Erythroblast (primary cell): Measurements from ENCODE around the gene PDCD7.
"Not testable (repeated sequence)": the region's sequence is repeated elsewhere in the genome, so short reads cannot be mapped to it uniquely, and the experiment has no call there.

ENCODE experiments used
- DNase-seq, 2 experiments: peaks; one replicate each; lab custom pipeline; 2025; lab: John Stamatoyannopoulos, UW
- GATA1 ChIP-seq: IDR thresholded peaks from 2 replicates; pipeline ENCODE4 v1.6.1; 2011; ENCODE audit warnings: low read depth, mild to moderate bottlenecking, control low read depth, low read length, moderate library complexity
- POLR2A ChIP-seq: IDR thresholded peaks from 2 replicates; pipeline ENCODE4 v1.6.1; 2011; ENCODE audit warnings: mild to moderate bottlenecking, low read length

The PDCD7 gene

GRCh38 chr15:65101891-65102708, 31.5 kb downstream of the PDCD7 start:
- TF ChIP-seq POLR2A (no peak), GATA1 (no peak)
- DNase-seq: no peak

DNA sequence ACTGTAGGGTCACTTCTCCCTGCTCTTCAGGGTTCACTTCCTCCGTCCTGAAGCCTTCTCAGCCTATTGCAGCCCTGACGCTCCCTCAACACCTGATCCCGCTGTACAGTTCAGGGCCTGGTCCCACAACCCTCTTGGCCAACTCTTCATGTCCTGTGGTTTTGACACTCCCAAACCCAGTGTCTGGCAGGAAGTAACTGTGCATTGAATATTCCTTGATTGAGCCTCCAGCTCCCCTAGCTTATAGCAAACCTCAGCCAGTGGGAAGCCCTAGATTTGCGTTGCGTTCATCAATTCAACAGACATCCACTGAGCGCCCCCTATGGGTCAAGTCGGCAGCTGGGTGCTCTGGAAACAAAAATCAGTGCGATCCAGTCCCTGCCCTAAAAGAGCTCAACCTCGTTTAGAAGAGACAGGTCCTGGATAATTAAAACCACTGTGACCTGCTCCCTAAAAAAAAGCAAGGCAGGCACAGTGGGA, 32.2 kb downstream of the PDCD7 start:
- TF ChIP-seq POLR2A (no peak), GATA1 (no peak)
- peak; percentile 57 to 71 for DNase-seq

GRCh38 chr15:65100442-65100841, 33.2 kb downstream of the PDCD7 start:
- no peak for TF ChIP-seq GATA1
- no peak for TF ChIP-seq POLR2A
- no peak for DNase-seq

DNA sequence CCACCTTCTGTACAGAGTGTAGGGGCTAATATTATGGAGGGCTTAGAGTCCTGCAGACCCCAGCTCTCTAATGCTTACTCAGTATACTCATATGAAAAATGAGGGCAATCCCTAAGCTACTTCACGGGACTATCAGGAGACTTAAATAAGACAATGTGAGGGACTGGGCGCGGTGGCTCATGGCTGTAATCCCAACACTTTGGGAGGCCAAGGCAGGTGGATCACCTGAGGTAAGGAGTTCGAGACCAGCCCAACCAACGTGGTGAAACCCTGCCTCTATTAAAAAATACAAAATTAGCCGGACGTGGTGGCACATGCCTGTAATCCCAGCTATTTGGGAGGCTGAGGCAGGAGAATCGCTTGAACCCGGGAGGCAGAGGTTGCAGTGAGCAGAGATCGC, 33.8 kb downstream of the PDCD7 start:
- DNase-seq: not testable (repeated sequence)

GRCh38 chr15:65099336-65099735, 34.3 kb downstream of the PDCD7 start:
- TF ChIP-seq GATA1 (no peak), POLR2A (no peak)
- no peak for DNase-seq

DNA sequence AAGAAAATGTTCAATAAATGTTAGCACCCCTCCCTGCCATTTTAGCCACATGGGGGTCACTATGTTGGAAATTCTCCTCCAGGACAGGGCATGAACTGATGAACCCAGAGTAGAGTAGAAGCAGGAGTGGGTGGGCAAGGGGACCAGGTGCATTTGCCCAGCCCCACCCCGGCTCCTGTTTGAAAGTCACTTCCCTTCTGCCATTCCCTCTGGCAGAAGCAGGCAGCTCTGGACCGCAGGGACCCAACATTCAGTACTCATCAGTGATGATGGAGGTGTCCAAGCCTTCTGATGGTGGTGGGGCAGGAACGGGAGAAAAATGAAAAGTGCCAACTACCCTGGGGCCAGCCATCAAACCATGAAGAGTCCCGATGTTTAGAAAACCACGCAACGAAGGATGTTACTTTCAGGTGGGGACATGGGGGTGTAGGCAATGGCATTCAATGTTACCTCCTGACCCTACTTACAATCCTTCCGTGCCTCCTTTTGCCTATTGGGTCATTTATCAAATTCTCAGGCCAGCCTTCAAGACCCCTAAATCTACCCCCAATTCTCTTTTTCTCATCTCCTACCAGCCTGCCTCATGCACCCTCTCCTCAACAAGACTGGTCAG, 35.9 kb downstream of the PDCD7 start:
- no peak for TF ChIP-seq POLR2A
- TF ChIP-seq GATA1: no peak
- DNase-seq: no peak

DNA sequence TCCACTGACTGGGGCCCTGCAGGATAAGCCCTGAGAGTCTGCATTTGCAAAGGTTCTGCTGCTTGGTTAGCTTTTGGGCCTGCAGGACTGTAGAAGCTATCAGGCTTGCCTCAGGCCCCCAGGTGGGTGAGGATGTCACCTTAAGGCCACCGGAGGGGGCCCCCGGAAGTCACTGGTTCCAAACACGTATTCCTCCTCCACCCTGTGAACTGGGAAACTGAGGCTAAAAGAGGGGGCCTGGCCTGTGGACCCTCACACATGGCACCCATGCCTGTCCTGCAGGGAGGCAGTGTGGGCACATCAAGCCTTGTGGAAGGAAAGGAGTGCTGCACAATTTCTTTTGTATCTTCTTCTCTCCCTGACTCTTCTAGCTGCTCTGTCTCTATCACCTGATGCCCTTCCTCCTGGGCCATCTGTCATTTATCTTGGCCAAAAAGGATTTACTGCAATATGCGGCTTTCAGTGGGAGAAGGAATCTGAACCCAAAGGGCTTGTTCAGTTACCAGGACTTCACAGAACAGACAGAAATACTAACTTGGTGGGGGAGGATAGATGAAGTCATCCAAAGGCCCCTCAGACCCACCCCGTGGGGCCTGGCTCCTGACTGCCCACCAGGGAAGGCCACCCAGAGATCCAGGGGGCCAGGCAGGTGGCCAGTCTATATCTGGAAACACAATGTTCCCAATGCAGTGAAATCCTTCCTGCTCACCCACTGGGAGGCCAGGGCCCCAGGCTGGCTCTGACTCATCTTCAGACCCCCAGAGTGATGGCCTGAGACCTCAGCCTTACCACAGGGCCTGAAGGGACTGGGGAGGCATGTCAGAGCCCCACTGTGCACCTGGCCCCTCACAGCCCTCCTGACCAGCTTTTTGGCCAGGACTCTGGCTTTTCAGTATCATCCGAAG, 36.9 kb downstream of the PDCD7 start:
- TF ChIP-seq POLR2A: no peak
- no peak for TF ChIP-seq GATA1
- no peak for DNase-seq

DNA sequence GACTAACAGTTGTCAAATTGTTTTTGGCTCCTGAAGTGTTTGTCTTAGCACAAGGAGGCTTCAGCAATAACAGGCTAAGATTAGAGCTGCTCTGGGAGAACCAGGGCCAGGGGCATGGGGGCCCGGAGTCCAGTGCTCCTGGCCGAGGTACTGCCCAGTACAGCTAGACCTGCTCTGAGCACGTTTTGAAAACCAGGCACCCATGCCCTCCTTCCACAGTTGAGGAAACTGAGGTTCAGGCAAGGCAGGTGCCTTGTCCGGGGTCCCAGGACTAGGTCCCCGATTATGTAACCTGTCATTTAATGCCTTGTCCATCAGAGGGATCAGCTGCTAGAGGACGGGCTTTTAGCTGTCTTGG, 37.9 kb downstream of the PDCD7 start:
- no peak for DNase-seq
- TF ChIP-seq GATA1 (no peak), POLR2A (no peak)

DNA sequence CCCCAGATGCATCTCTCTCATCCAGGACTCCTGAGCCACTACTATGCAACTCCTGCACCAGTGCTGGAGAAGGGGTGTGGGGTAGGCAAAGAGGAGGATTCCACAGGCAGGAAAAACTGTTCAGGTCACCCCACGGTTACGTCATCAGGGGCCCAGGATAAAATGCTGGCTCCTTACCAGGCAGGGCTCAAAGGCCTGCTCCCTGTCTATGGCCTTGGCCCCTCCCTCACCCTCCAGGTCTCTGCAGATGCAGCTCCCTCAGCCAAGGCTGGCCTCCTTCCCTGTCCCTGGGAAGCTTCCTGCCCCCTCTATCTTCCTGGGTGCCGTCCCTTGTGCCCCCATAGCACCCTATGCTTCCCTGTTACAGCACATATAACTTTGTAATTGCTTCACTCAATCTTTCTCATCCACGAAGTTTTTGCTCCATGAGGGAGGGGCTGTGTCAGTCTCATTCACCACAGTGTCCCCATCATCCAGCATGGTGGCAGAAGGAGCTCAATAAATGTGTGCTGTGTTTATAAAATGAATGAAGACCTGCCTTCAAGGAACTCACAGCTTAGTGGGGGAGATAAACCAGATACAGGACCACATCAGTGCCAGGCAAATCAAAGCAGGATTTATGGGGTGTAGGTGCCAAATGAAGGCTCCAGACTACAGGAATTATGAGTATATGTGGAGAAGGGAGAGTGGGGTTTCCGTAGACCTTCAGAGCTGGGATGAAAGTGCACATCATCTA, 38.4 kb downstream of the PDCD7 start:
- DNase-seq: no peak
- TF ChIP-seq POLR2A: no peak
- TF ChIP-seq GATA1: no peak

DNA sequence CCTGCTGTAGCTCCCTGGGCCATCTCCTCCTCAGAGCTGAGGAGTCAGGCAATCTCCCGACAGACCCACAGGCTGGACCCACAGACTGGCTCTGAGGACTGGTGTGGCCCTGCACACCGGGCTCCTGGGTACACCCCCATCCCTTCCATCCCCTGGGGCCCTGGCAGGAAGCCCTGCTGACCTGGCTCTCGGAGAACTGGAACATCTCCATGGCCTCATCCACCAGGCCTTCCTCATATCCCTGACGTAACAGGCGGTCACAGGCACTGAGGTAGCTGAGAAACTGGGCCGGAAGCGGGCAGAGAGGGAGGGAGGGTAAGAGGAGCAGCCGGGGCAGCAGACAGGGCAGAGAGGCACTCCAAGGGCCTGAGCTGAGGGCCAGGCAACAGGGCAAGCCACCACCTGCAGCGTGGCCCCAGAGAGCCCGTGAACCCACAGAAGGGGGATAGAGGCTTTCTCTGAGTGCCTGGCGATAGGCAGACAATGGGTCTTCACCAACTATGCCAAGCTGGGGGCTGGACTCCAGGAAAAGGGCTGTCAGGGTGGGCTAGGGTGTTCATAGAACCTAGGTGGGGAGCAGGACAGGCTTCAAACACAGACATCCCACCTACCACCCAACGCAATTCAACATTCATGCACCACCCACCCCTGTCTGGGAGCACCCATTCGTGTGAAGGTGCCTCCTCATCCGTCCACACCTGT, 39.2 kb downstream of the PDCD7 start:
- no peak for TF ChIP-seq GATA1
- no peak for TF ChIP-seq POLR2A
- DNase-seq: no peak

GRCh38 chr15:65093793-65094170, 39.8 kb downstream of the PDCD7 start:
- DNase-seq: not testable (repeated sequence)

- TF ChIP-seq POLR2A (no peak), GATA1 (no peak)
These were observed 40.5 kb downstream of the PDCD7 start for GRCh38 chr15:65092911-65093792.

More at GRCh38 chr15:65092911-65093792, 40.5 kb downstream of the PDCD7 start:
- no peak for DNase-seq
